Pancreas (tissue), 10 donors: ENCODE measurements around the gene ICOS. TPM values are rescaled to one million over a fixed set of nuclear protein-coding genes. Genes with fewer than 3 reads are reported as not detected.

Experiments
- ATAC-seq, 4 donors: fragments of 200-7000 bp; cut with Tn5 transposase; one replicate each; pipeline versions ENCODE4 v1.8.0 to v1.9.1; 2020; ENCODE audit warnings: mild to moderate bottlenecking in 4 of 4, moderate library complexity in 4 of 4
- DNase-seq, 6 donors: peaks; one replicate each; pipeline ENCODE4 v3.0.0-alpha.2; 2020
- FAIRE-seq: peaks from 2 replicates; lab custom pipeline; 2012; peaks lifted over from hg19 to GRCh38; lab: Jason Lieb, UNC
- H3K27ac ChIP-seq, 4 donors: fragments of 200-600 bp; sonication (generic); 1 replicate in 3 of 4; 2 replicates in 1 of 4; pipeline versions ENCODE4 v1.5.0 to v1.8.0; 2020
- H3K27me3 ChIP-seq, 4 donors: fragments of 200-600 bp; one replicate each; pipeline ENCODE4 v1.8.0; 2021
- H3K36me3 ChIP-seq, 3 donors: fragments of 200-600 bp; sonication (generic) in 1 of 3; one replicate each; pipeline versions ENCODE4 v1.5.0 to v1.8.0; 2020 to 2021
- H3K4me1 ChIP-seq, 3 donors: fragments of 200-600 bp; one replicate each; pipeline ENCODE4 v1.8.0; 2021
- H3K4me3 ChIP-seq, 4 donors: fragments of 200-600 bp; sonication (generic) in 2 of 4; one replicate each; pipeline versions ENCODE4 v1.5.0 to v1.8.0; 2020 to 2021
- H3K9me3 ChIP-seq, 4 donors: fragments of 200-600 bp; one replicate each; pipeline ENCODE4 v1.8.0; 2021
- CTCF ChIP-seq, 4 donors: fragments of 200-600 bp; sonication (generic) in 3 of 4; IDR thresholded peaks; one replicate each; pipeline versions ENCODE4 v1.5.0 to v1.8.0; 2021; ENCODE audit warnings: antibody characterized with exemption in 4 of 4
- WGBS, 2 donors: extraction: QIAGEN DNeasy Blood & Tissue Kit; methylation state at CpG; one replicate each; pipeline ENCODE4 v1.1.7; 2013; 5-methylcytosine and 5-hydroxymethylcytosine counted together
- intact Hi-C, 3 donors: fragments of 100-400 bp; cut with DNase I; formaldehyde crosslinking; loops; one replicate each; pipeline versions ENCODE4 v1.11.1 to v1.14.2; 2022
- polyA plus RNA-seq, 2 donors: library from polyadenylated mRNA; stranded (reverse); fragments of 200-250 nt; gene quantifications; one replicate each; pipeline ENCODE4 v1.2.3, GENCODE V29; 2013
- total RNA-seq, 6 donors: library from RNA; stranded (reverse); fragmentation: NEBNext Ultra II Directional in 4 of 6; extraction: Animal tissue kit (Norgen Biotek cat#: 25700) in 4 of 6; gene quantifications; one replicate each; pipeline versions ENCODE4 v1.2.1 to v1.2.4, GENCODE V29; 2021 to 2023
- donor health status: healthy with polysubstance abuse.
- donor health status: DM: no; HTN: no; CAD: no; lungs with moderate emphysema.
- donor health status: DM: no; HTN: no; CAD: no.
- donor health status: control.
- donor health status: control.
- donor health status: Bipolar disorder and iron deficiency.
- donor health status: DM: yes; HTN: yes; CAD: no.
- donor health status: DM: no; HTN: no; CAD: no.
- donor health status: DM: no; HTN: no; CAD: no.
- donor health status: DM: yes; HTN: yes; CAD: no.

Gene ICOS
- total and polyA plus RNA-seq, 8 donors = 0.06 to 0.25 (median 0.14) TPM; not detected in 5

DNA sequence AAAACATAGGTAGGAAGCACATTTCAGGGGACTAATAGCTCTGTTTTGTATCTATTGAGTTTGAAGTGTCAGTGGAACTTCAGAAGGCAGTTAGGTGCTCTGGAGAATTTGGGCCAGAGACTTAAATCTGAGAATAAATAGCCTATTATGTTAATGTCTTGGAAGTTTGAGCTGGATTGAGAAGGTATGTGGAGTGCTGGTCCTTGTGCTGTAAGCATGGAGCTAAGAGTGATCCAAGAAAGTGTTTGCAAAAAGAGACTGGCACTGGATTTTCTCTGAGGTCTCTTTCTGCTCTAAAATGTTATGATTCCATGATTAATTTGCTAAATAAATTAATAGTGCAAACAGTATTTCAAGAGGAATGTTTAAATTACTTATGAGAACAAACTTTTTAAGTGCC, 63.3 kb downstream of the ICOS start:
- no peak overlapping the region for H3K4me3 ChIP-seq
- ATAC-seq = no peak
- no peaks in the 10 kb centered on the region for H3K27me3 ChIP-seq
- intact Hi-C loops = no loop called here
- no peak for TF ChIP-seq CTCF (IDR thresholded peaks at IDR 0.05)
- no peak for DNase-seq
- H3K27ac ChIP-seq = no peak overlapping the region
- H3K36me3 ChIP-seq = no peaks in the 10 kb centered on the region
- H3K4me1 ChIP-seq = no peaks in the 10 kb centered on the region
- no peaks in the 10 kb centered on the region for H3K9me3 ChIP-seq
- no peak for FAIRE-seq

- DNase-seq = no peak
- Histone ChIP-seq H3K27ac (no peak overlapping the region), H3K36me3 (no peaks in the 10 kb centered on the region), H3K27me3 (no peaks in the 10 kb centered on the region), H3K4me3 (no peak overlapping the region), H3K4me1 (no peaks in the 10 kb centered on the region), H3K9me3 (no peaks in the 10 kb centered on the region)
- FAIRE-seq = no peak
- intact Hi-C loops = no loop called here
- ATAC-seq = no peak
- no peak for TF ChIP-seq CTCF (IDR thresholded peaks at IDR 0.05)
Observed at GRCh38 chr2:204000446-204000845, 63.9 kb downstream of the ICOS start.

GRCh38 chr2:204003276-204003990, 66.9 kb downstream of the ICOS start:
- intact Hi-C loops = no loop called here
- FAIRE-seq = no peak
- Histone ChIP-seq H3K27ac (no peak overlapping the region), H3K27me3 (no peaks in the 10 kb centered on the region), H3K36me3 (no peaks in the 10 kb centered on the region), H3K9me3 (no peaks in the 10 kb centered on the region), H3K4me3 (no peak overlapping the region), H3K4me1 (no peaks in the 10 kb centered on the region)
- TF ChIP-seq CTCF (IDR thresholded peaks at IDR 0.05) = no peak
- ATAC-seq = no peak
- 59 to 61% methylated on average over 3 of the region's 3 CpGs for WGBS, 2 donors
- no peak for DNase-seq

DNA sequence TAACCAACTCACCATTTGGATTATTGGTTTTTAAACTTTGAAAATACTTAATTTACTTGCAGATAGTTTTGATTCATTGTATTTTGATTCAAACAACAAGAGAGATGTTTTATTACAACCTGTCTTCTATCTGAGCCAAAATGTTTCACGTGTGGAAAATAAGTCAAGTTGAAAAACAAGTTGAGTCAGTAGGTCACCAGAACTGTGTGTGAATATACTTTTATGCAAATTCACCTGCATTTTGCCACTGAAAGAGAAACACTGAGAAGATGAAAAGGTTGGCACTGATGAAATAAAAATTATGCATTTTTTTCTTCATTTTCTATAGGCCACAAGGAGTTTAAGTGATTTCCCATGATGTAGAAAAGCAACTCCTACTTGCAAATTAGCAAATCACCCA, 68.3 kb downstream of the ICOS start:
- DNase-seq (no peak), FAIRE-seq (no peak), ATAC-seq (no peak)
- no peak for TF ChIP-seq CTCF (IDR thresholded peaks at IDR 0.05)
- Histone ChIP-seq H3K27ac (no peak overlapping the region), H3K36me3 (no peaks in the 10 kb centered on the region), H3K9me3 (no peaks in the 10 kb centered on the region), H3K4me1 (no peaks in the 10 kb centered on the region), H3K4me3 (no peak overlapping the region), H3K27me3 (no peaks in the 10 kb centered on the region)
- intact Hi-C loops = no loop called here
- WGBS, 2 donors = 19 to 28% methylated on average over 1 of the region's 1 CpG

DNA sequence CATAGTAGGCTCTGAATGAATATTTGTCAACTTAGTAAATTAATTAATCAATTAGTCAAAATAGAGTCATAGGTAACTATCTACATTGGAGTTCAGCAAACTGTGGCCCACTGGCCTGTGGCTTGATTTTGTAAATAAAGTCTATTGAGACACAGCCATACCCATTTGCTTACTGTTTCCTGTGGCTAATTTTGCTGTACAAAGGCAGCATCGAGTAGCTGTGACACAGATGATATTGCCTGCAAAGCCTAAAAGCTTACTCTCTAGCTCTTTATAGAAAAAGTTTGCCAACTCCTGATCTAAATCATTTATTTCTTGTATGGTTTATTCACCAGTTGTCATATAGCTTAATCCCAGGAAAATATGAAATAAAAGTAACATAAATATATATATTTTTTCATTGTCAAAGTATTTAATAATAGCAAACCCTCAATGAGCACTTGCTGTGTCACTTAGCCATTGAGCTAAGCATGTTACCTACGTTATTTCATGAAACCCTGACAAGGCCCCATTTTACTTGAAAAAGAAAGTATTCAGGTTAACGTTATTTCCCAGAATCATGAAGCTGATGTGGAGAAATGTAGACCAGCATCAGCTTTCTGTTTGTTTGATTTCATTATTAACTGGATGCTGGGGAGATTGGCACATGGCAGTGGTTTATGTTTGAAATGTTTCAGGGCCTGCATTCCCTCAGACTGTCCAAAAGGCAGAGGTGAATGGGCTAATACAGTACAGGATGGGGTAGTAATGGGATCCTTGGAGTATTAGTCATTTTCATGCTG, 69.6 kb downstream of the ICOS start:
- no peak for TF ChIP-seq CTCF (IDR thresholded peaks at IDR 0.05)
- H3K27me3 ChIP-seq = no peaks in the 10 kb centered on the region
- DNase-seq (no peak), FAIRE-seq (no peak), ATAC-seq (no peak)
- H3K4me3 ChIP-seq = no peak overlapping the region
- H3K36me3 ChIP-seq = no peaks in the 10 kb centered on the region
- no peaks in the 10 kb centered on the region for H3K9me3 ChIP-seq
- no peak overlapping the region for H3K27ac ChIP-seq
- WGBS, 2 donors = 79 to 81% methylated on average over 3 of the region's 3 CpGs
- intact Hi-C loops = no loop called here
- H3K4me1 ChIP-seq = no peaks in the 10 kb centered on the region
